Pancreas (tissue), 10 donors: Measurements from ENCODE around the gene R3HDM4. TPM values are rescaled to one million over a fixed set of nuclear protein-coding genes. Genes with fewer than 3 reads are reported as not detected.

Experiments
- ATAC-seq, 4 donors: fragments of 200-7000 bp; cut with Tn5 transposase; one replicate each; pipeline versions ENCODE4 v1.8.0 to v1.9.1; 2020; ENCODE audit warnings: mild to moderate bottlenecking in 4 of 4, moderate library complexity in 4 of 4
- DNase-seq, 6 donors: peaks; one replicate each; pipeline ENCODE4 v3.0.0-alpha.2; 2020
- FAIRE-seq: peaks from 2 replicates; lab custom pipeline; 2012; peaks lifted over from hg19 to GRCh38; lab: Jason Lieb, UNC
- H3K27ac ChIP-seq, 4 donors: fragments of 200-600 bp; sonication (generic); 1 replicate in 3 of 4; 2 replicates in 1 of 4; pipeline versions ENCODE4 v1.5.0 to v1.8.0; 2020
- H3K27me3 ChIP-seq, 4 donors: fragments of 200-600 bp; one replicate each; pipeline ENCODE4 v1.8.0; 2021
- H3K36me3 ChIP-seq, 3 donors: fragments of 200-600 bp; sonication (generic) in 1 of 3; one replicate each; pipeline versions ENCODE4 v1.5.0 to v1.8.0; 2020 to 2021
- H3K4me1 ChIP-seq, 3 donors: fragments of 200-600 bp; one replicate each; pipeline ENCODE4 v1.8.0; 2021
- H3K4me3 ChIP-seq, 4 donors: fragments of 200-600 bp; sonication (generic) in 2 of 4; one replicate each; pipeline versions ENCODE4 v1.5.0 to v1.8.0; 2020 to 2021
- H3K9me3 ChIP-seq, 4 donors: fragments of 200-600 bp; one replicate each; pipeline ENCODE4 v1.8.0; 2021
- WGBS, 2 donors: extraction: QIAGEN DNeasy Blood & Tissue Kit; methylation state at CpG; one replicate each; pipeline ENCODE4 v1.1.7; 2013; 5-methylcytosine and 5-hydroxymethylcytosine counted together
- intact Hi-C, 3 donors: fragments of 100-400 bp; cut with DNase I; formaldehyde crosslinking; loops; one replicate each; pipeline versions ENCODE4 v1.11.1 to v1.14.2; 2022
- polyA plus RNA-seq, 2 donors: library from polyadenylated mRNA; stranded (reverse); fragments of 200-250 nt; gene quantifications; one replicate each; pipeline ENCODE4 v1.2.3, GENCODE V29; 2013
- total RNA-seq, 6 donors: library from RNA; stranded (reverse); fragmentation: NEBNext Ultra II Directional in 4 of 6; extraction: Animal tissue kit (Norgen Biotek cat#: 25700) in 4 of 6; gene quantifications; one replicate each; pipeline versions ENCODE4 v1.2.1 to v1.2.4, GENCODE V29; 2021 to 2023
- TF ChIP-seq, protein P1 (sequence below), 4 donors: fragments of 200-600 bp; sonication (generic) in 3 of 4; IDR thresholded peaks; one replicate each; pipeline versions ENCODE4 v1.5.0 to v1.8.0; 2021; ENCODE audit warnings: antibody characterized with exemption in 4 of 4
- donor health status: healthy with polysubstance abuse.
- donor health status: DM: no; HTN: no; CAD: no; lungs with moderate emphysema.
- donor health status: DM: no; HTN: no; CAD: no.
- donor health status: control.
- donor health status: control.
- donor health status: Bipolar disorder and iron deficiency.
- donor health status: DM: yes; HTN: yes; CAD: no.
- donor health status: DM: no; HTN: no; CAD: no.
- donor health status: DM: no; HTN: no; CAD: no.
- donor health status: DM: yes; HTN: yes; CAD: no.

The R3HDM4 gene
- total and polyA plus RNA-seq, 8 donors = 21.6 to 57.2 (median 31.8) TPM

DNA sequence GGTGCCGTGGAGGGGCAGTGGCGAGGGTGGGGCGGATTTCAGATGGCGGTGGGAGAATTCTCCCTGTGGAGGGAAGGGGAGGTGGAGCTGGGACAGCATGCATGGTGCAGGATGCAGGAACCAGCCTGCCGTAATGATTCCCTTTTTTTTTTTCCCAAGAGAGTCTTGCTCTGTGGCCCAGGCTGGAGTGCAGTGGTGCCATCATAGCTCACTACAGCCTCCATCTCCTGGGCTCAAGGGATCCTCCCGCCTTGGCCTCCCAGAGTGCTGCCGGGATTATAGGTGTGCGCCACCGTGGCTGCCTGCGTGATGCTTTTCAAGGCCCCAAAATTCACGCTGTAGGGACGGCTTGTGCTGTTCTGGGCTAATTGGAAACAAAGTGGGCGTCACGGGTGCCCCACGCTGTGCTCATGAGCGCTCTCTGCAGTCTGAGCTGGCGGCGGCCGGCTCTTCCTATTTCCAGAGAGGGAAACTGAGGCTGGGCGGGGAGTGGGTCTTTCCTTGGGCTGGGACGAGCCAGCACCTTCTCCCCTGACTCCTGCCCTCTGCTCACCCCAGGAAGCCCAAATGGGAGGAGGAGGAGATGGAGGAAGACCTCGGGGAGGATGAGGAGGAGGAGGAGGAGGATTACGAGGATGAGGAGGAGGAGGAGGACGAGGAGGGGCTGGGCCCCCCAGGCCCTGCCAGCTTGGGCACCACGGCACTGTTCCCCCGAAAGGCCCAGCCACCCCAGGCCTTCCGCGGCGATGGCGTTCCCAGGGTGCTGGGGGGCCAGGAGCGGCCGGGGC, 19.0 kb upstream of the R3HDM4 start:
- TF ChIP-seq, protein P1, sequence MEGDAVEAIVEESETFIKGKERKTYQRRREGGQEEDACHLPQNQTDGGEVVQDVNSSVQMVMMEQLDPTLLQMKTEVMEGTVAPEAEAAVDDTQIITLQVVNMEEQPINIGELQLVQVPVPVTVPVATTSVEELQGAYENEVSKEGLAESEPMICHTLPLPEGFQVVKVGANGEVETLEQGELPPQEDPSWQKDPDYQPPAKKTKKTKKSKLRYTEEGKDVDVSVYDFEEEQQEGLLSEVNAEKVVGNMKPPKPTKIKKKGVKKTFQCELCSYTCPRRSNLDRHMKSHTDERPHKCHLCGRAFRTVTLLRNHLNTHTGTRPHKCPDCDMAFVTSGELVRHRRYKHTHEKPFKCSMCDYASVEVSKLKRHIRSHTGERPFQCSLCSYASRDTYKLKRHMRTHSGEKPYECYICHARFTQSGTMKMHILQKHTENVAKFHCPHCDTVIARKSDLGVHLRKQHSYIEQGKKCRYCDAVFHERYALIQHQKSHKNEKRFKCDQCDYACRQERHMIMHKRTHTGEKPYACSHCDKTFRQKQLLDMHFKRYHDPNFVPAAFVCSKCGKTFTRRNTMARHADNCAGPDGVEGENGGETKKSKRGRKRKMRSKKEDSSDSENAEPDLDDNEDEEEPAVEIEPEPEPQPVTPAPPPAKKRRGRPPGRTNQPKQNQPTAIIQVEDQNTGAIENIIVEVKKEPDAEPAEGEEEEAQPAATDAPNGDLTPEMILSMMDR (IDR thresholded peaks at IDR 0.05) = no peak
- DNase-seq = no peak
- H3K9me3 ChIP-seq = no peaks in the 10 kb centered on the region
- H3K27ac ChIP-seq = peak overlapping the region in 1 of 4 donors; percentile 76
- peaks cover 16 to 31% (median 25%) of the 10 kb centered on the region in 3 donors for H3K4me1 ChIP-seq
- no peaks in the 10 kb centered on the region for H3K36me3 ChIP-seq
- WGBS, 2 donors = 89 to 91% methylated on average over 26 to 32 of the region's 32 CpGs
- FAIRE-seq = no peak
- intact Hi-C loops = no loop called here
- no peak for ATAC-seq
- no peak overlapping the region for H3K4me3 ChIP-seq
- no peaks in the 10 kb centered on the region for H3K27me3 ChIP-seq

- no peak for FAIRE-seq
- WGBS, 2 donors = 92 to 96% methylated on average over 6 of the region's 6 CpGs
- Histone ChIP-seq H3K4me3 (no peak overlapping the region), H3K4me1 (peaks cover 12 to 27% (median 21%) of the 10 kb centered on the region in 3 donors), H3K9me3 (no peaks in the 10 kb centered on the region), H3K36me3 (no peaks in the 10 kb centered on the region), H3K27ac (no peak overlapping the region), H3K27me3 (no peaks in the 10 kb centered on the region)
- DNase-seq = no peak
- no peak for ATAC-seq
- intact Hi-C loops = loop anchor here in 1 of 3 donors (10.0 kb wide), 1 partner anchor 55 kb away; the partner anchor contains the start of gene WDR18
- TF ChIP-seq, protein P1 (IDR thresholded peaks at IDR 0.05) = no peak
Observed at GRCh38 chr19:929891-930258, 16.9 kb upstream of the R3HDM4 start.

DNA sequence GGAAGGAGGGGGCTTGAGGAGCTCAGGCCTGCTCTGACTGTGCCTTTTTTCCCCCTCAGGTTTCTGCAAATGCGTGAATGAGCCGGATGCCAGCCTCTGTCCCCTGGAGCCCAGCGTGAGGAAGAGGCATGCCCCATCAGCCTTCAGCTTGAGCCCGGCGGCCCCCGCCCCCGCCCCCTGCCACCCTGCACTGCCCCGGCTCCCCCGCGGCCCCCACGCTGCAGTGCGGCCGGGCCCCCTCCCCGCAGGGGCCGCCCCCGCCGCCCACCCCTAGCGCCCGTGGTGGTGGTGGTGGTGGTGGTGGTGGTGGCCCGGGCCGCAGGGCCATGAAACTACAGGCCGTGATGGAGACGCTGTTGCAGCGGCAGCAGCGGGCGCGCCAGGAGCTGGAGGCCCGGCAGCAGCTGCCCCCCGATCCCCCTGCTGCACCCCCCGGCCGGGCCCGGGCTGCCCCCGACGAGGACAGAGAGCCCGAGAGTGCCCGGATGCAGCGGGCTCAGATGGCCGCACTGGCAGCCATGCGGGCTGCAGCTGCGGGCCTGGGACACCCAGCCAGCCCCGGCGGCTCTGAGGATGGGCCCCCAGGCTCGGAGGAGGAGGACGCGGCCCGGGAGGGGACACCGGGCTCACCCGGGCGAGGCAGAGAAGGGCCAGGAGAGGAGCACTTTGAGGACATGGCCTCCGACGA, 16.3 kb upstream of the R3HDM4 start:
- DNase-seq (no peak), ATAC-seq (no peak), FAIRE-seq (no peak)
- Histone ChIP-seq H3K27me3 (no peaks in the 10 kb centered on the region), H3K27ac (no peak overlapping the region), H3K4me1 (peaks cover 11 to 23% (median 21%) of the 10 kb centered on the region in 3 donors), H3K9me3 (no peaks in the 10 kb centered on the region), H3K36me3 (no peaks in the 10 kb centered on the region), H3K4me3 (no peak overlapping the region)
- WGBS, 2 donors = 93% methylated on average over 44 to 51 of the region's 51 CpGs
- intact Hi-C loops = loop anchor here in 1 of 3 donors (10.0 kb wide), 1 partner anchor 55 kb away; the partner anchor contains the start of gene WDR18
- TF ChIP-seq, protein P1 (IDR thresholded peaks at IDR 0.05) = no peak

DNA sequence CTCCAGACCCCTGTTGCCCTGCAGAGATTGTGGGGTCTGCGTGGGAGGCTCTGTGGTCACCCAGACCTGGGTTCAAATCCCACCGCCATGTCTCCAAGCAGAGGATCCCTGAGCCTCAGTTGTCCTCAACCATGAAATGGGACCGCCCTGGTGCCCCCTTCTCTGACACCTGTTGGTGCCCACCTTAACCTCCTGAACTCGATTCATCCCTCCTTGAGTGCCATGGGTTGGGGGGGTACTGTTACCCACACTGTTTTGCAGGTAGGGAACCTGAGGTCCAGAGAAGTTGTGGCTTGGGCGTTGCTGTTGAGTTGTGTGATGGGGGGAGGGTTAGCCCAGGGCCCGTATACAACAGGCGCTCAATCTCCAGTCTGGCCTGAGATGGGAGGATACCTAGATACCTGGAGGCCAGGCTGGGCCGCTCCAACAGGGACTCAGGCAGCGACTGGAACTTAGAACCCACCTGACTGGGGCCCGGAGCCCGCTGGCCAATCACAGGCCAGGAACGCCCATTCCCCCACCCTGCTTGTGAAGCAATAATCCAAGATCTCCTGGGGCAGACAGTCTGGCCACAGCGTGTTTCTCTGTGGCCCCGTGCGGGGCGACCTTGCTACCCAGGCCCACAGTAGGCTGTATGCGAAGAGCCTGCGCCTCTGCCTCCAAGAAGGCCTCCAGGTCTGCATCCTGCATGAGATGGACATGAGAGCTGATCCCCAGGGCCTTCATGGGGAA, 15.6 kb upstream of the R3HDM4 start:
- peaks cover 5 to 16% (median 14%) of the 10 kb centered on the region in 3 donors for H3K4me1 ChIP-seq

More for the DNA sequence above, 15.6 kb upstream of the R3HDM4 start:
- ATAC-seq = no peak
- Histone ChIP-seq H3K9me3 (no peaks in the 10 kb centered on the region), H3K36me3 (no peaks in the 10 kb centered on the region), H3K27me3 (no peaks in the 10 kb centered on the region), H3K27ac (no peak overlapping the region), H3K4me3 (no peak overlapping the region)
- 87 to 89% methylated on average over 18 of the region's 18 CpGs for WGBS, 2 donors
- TF ChIP-seq, protein P1 (IDR thresholded peaks at IDR 0.05) = no peak
- DNase-seq = no peak
- intact Hi-C loops = loop anchor here in 1 of 3 donors (10.0 kb wide), 1 partner anchor 56 kb away; the partner anchor contains the start of gene WDR18
- FAIRE-seq = no peak
